HG02885 (cell line): ENCODE data around the gene NNAT.
"Not testable (repeated sequence)": the region's sequence is repeated elsewhere in the genome, so short reads cannot be mapped to it uniquely, and the experiment has no call there.

Source experiments
- ATAC-seq: cut with Tn5 transposase; IDR thresholded peaks from one replicate; pipeline ENCODE4 v1.9.1; 2021; ENCODE audit warnings: mild to moderate bottlenecking; ENCODE audit not compliant: unreplicated experiment, poor library complexity

Gene NNAT

DNA sequence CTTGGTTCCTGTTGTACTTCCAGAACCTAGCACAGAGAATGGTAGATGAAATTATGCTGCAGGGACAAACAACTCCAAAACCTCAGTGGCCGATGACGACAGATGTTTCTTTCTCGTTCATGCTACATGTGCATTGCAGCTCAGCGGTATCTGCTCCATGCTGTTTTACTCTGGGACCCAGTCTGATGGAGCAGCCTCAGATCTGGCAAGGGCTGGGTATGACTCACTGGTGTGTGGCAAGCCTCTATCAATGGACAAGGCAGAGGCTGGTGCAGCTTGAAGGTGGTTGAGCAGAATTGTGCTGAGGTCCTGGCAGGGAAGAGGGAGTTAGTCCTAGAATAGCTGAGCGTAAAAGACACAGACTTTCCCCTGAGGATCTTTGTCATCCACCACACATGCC is 17.0 kb downstream of the NNAT start:
- ATAC-seq, result no peak

DNA sequence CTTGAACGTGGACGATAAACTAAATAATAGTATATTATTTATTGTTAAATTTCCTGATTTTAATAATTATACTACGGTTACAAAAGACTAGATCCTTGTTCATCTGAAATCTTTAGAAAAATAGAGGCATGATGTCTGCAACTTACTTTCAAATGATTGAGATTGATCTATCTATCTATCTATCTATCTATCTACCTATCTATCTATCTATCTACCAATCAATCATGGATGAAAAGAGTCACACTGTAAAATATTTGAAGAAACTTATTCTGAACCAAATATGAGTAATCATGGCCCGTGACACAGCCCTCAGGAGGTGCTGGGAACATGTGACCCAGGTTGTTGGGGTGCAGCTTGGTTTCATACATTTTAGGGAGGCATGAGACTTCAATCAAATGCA is 18.4 kb downstream of the NNAT start:
- no peak for ATAC-seq

DNA sequence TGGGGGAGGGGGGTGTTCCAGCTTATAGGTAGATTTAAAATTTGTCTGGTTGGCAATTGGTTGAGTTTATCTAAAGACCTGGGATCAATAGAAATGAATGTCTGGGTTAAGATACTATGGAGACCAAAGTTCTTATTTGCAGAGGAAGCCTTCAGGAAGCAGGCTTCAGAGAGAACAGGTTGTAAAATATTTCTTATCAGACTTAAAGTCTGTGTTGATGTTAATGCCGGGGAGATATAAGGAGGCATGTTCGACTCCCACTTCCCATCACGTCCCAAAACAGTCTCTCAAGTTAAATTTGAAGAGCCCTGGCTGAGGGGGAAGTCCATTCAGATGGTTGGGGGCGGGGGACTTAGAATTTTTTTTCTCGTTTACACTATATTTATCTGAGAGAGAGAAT is 19.0 kb downstream of the NNAT start:
- ATAC-seq, result no peak

DNA sequence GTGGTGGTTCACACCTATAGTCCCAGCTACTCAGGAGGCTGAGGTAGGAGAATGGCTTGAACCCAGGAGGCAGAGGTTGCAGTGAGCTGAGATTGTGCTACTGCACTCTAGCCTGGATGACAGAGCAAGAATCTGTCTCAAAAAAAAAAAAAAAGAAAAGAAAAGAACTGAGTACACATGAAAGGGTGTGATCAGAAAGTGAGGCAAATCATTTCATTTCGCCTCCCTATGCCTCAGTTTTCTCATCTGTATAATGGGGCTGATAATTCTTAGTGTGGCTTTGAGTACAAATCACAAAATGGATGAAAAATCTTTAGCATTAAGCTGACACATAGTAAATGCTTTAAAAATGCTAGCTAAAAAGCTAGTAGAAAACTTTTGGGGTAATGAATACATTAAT is 19.8 kb downstream of the NNAT start:
- not testable (repeated sequence) for ATAC-seq

DNA sequence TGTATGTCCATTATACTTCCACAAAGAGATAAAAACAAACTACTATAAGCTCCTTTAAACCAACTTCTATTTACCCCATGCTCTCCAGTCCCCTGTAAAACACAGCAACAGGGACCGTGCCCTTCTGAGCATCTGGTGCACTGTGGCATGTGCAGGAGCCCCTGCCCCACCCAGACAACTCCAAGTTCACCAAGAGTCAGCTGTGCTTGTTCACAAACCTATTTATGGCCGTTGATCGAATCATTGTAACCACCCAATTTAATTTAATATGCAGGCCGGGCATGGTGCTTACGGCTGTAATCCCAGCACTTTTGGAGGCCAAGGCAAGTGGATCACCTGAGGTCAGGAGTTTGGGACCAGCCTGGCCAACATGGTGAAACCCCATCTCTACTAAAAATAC is 20.3 kb downstream of the NNAT start:
- ATAC-seq, result no peak

DNA sequence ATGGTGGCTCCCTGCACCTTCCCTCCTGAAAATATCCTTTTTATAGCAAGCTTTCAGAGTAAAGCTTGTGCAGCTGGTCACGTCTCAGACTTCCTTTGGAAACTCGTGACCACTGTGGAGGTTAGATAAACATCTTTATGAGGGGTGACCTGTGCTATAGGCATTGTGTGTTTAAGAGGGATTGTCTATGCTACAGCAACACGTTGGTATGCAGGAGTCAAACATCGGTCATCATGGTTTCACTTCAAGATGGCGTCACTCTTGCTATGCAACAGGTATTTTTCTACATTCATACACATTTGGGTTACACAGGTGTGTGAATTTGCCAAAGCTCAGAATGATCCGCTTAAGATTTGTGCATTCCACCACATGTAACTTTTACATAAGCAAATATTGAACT is 21.2 kb downstream of the NNAT start:
- ATAC-seq, result no peak

DNA sequence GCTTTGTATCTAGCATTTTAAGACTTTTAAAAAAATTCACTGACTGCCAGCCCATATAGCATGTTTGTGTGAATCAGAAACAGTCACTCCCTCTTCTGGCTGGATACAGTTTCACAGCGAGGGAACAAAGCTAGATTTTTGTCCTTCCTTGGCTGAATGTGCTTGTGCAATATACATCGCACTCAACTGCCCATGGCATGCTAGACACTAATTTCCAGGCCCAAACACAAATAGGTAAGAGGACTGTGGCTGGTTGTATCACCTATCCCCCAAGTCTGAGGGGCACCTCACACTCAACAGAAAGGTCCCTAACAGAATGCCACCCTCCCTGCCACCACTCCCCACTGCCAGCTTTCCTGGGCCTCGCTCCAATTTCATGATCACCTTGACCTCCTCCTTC is 22.8 kb downstream of the NNAT start:
- no peak for ATAC-seq

DNA sequence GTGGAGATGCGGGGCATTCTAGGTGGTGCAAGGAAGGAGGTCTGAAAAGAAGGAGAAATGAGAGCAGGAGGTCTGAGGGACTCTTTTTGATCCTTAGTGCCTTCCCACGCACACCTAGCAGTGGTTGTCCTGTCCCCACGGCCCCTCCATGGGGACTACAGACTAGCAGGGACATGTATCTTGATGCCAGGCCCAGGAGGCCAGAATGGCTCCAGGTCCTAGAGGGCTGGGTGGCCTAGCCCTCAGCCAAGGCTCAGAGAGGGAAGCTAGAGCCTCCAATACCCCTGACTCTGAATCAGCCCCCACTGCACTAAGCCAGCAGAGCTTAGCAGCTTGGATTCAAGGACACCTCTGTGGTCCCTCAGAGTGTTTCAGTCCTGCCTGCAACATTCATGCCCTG is 23.3 kb downstream of the NNAT start:
- no peak for ATAC-seq

DNA sequence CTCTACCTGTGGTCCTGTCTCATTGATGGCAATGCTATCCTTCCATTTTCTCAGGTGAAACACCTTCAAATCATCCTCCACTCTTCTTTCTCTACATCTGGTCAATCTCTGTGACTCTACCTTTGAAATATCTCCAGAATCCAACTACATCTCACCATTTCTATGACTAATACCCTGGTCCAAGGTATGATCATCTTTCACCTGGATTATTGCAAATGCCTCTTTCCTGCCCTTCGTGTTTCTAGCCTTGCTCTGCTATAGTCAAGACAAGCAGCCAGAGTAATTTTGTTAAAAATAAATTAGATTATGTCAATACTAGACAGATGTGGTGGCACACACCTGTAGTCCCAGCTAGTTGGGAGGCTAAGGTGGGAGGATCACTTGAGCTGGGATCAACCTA is 24.5 kb downstream of the NNAT start:
- no peak for ATAC-seq

DNA sequence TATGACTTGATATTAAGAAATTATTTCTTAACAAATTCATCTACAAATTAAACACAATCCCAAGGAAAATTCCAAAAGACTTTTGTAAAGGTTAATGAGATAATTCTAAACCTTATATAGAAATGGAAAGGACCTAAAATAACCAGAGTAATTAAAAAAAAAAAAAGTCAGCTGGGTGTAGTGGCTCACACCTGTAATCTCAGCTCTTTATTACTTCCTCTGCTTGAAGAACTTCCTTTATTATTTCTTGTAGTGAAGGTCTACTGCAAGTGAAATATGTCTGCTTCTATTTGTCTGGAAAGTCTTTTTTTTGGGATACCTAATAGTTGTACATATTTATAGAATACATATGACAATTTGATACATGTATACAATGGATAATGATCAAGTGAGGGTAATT is 26.9 kb downstream of the NNAT start:
- no peak for ATAC-seq

DNA sequence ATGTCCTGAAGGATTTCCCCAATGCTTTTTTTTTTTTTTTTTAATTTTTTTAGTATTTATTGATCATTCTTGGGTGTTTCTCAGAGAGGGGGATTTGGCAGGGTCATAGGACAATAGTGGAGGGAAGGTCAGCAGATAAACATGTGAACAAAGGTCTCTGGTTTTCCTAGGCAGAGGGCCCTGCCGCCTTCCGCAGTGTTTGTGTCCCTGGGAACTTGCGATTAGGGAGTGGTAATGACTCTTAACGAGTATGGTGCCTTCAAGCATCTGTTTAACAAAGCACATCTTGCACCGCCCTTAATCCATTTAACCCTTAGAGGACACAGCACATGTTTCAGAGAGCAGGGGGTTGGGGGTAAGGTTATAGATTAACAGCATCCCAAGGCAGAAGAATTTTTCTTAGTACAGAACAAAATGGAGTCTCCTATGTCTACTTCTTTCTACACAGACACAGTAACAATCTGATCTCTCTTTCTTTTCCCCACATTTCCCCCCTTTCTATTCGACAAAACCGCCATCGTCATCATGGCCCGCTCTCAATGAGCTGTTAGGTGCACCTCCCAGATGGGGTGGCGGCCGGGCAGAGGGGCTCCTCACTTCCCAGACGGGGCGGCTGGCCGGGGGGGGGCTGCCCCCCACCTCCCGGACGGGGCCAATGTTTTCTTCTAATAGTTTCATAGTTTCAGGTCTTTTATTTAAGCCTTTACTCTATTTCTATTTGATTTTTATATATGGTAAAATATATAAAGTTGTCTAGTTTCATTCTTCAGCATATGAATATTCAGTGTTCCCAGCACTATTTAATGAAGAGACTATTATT is 29.3 kb downstream of the NNAT start:
- ATAC-seq, result not testable (repeated sequence)

DNA sequence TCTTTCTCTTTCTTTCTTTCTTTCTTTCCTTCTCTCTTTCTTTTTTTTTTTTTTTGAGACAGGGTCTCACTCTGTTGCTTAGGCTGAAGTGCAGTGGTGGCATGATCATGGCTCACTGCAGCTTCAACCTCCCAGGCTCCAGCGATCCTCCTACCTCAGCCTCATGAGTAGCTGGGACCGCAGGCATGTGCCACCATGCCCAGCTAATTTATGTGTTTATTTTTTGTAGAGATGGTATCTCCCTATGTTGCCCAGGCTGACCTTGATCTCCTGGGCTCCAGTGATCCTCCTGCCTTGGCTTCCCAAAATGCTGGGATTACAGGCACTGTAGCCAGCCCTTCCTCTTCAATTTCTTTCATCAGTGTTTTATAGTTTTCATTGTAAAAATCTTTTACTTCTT is 30.6 kb downstream of the NNAT start:
- not testable (repeated sequence) for ATAC-seq

DNA sequence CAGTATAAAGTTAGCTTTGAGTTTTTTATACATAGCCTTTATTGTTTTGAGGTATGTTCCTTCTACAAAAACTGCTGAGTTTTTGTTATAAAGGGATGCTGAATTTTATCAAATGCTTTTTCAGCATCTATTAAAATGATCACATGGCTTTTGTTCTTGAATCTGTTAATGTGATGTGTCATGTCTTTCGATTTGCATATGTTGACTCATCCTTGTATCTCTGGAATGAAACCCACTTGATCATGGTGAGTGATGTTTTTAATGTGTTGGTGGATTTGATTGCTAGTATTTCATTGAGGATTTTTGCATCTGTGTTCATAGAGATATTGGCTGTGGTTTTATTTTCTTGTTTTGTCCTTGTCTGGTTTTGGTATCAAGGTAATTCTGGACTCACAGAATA is 31.4 kb downstream of the NNAT start:
- ATAC-seq, result no peak

DNA sequence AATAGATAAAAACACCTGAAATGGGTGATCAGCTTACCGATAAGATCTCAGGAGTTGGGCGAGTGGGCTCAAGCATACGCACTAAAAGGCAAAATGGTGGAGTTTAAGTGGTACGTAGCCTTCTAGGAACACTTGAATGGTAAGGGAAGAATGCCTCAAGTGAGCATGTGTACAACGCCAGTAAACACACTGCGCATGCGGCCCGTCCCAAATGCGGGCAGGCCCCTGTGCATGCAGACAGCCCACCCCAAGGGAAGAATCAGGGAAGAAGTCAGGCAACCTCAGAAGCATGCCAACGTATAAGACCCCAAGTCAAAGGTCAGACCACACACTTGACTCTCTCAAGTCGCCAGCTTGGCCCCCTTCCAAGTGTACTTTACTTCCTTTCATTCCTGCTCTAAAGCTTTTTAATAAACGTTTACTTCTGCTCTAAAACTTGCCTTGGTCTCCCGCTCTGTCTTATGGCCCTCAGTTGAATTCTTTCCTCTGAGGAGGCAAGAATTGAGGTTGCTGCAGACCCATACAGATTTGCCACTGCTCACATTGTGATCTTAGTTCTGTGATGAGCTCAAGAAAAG is 33.8 kb downstream of the NNAT start:
- not testable (repeated sequence) for ATAC-seq

DNA sequence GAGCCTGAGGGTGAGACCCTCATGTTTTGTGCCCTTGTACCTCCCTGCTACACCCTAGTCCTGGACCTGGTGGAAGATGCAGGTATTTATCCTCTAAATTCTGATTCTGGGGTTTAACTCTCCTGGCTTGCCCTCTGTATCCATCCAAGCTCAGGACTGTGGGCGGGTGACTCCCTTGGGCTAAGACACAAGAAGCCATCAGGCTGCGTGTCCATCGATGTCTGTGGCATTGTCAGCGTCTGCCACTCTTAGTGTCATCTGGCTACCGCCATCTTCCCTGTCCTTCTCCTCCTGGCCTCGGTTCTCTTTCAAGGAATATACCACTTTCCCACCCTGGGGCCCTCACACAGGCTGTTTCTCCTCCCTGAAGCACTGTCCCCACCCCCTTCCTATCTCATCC is 35.5 kb downstream of the NNAT start:
- no peak for ATAC-seq

DNA sequence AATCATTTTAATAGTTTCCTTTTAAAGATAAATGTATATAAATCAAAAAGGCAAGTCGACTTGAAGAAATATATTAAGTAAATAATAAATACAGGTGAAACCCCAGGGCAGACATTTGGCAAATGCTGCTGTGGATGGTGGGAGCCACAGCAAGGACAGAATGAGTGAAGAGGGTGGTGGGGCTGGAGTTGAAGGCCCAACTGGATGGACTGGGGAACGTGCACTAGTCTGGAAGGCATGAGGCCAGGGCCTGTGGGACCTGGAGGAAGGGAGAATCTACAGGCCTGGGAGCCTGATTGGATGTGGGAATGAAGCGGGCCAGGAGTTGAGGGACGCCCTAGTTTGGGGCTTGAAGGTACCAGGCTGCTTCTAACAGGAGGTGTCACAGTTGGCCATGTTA is 37.3 kb downstream of the NNAT start:
- no peak for ATAC-seq

DNA sequence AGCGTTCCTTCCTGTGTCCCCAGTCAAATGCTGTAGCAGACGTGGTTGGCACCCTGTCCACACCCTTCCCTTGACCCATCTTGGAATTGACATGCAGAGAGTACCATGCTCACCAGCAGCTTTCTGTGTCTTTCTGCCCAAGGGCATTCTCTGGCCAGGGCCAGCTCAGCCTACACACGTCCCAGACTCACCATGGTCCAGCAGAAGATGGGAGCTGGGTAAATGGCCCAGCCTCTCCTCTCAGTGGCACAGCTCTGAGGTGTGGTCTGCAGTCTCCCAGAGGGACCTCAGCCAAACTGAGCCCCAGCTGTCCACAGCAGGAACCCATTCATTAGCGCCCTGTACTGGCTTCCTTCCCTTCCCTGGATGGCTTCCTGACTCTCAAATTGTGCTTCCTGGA is 37.7 kb downstream of the NNAT start:
- no peak for ATAC-seq

DNA sequence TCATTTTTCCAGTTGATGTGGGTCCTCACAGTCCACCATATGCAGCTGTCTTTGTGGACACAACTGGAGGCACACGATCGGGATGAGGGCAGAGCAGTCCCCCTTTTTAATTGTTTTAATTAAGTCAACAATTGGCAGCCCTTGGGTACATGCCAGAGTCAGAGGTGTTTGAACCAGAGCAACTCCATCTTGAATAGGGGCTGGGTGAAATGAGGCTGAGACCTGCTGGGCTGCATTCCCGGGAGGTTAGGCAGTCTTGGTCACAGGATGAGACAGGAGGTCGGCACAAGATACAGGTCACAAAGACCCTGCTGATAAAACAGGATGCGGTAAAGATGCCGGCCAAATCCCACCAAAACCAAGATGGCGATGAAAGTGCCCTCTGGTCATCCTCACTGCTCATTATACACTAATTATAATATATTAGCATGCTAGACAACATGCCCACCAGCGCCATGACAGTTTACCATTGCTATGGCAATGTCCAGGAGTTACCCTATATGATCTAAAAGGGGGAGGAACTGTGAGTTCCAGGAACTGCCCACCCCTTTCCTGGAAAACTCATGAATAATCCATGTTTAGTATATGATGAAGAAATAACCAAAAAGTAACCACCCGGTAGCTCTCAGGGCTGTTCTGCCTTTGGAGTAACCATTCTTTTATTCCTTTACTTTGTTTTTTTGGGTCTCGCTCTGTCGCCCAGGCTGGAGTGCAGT is 38.4 kb downstream of the NNAT start:
- ATAC-seq, result no peak

DNA sequence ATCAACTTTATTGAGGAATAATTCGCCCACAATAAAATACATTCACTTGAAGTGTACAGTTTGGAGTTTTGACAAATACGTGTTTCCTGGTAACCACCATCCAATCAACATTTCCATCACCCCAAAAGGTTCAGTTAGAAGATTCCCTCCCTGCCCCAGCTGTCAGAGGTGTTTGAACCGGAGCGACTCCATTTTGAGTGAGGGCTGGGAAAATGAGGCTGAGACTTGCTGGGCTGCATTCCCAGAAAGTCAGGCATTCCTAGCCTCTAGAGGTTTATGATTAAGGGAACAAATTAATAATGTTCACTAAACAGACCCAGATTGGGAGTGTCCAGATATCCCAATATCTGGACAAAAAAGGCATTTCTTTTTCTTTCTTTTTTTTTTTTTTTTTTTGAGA is 39.6 kb downstream of the NNAT start:
- ATAC-seq, result no peak

DNA sequence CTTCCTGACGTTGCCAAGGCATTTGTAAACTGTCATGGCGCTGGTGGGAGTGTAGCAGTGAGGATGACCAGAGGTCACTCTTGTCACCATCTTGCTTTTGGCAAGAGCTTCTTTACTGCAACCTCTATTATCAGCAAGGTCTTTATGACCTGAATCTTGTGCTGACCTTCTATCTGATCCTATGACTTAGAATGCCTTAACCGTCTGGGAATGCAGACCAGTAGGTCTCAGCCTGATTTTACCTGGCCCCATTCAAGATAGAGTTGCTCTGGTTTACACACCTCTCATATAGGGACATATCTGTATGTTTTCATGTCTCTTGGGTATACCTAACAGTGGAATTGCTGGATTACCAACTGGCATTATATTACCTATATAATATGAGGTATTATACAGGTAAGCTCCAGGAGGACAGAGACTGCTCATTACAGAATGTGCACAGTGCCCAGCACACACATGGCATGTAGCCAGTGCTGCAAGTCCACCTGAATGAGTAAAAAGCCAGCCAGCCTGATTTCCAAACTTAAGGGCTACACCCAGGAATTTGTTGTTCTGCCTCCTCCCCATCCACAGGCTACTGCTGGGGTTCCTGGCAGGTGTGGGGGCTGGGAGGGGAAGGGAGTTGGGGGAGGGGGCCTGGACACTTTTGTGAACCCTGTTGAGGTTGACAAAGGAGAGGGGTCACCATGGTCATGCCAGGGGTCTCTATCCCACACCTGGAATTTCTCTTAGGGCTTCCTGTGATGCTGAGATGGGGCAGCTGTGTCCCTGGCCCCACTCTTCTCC is 41.8 kb downstream of the NNAT start:
- no peak for ATAC-seq

DNA sequence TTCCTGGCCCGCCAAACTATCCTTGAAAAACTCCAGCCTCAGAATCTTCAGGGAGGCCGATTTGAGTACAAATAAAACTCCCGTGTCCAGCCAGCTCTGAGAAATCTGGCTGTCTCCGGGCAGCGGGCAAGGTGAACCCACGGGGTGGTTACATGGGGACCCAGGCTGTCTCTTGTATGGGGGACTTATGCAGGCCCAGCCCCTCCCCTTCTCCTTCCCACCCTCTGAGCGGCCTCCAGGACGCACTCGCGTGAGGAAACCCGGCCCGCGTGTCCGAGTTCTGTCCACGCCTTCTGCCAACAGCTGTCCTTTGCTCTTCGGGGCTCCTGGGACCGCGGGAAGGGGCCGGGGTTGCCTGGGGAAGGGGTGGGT is 43.0 kb downstream of the NNAT start:
- ATAC-seq, result no peak
